ENCODE results near the gene EFHD1. TPM values are rescaled to one million over a fixed set of nuclear protein-coding genes. Genes with fewer than 3 reads are reported as not detected.

Gene EFHD1
- polyA plus RNA-seq, 1 experiment = 76.5 TPM

DNA sequence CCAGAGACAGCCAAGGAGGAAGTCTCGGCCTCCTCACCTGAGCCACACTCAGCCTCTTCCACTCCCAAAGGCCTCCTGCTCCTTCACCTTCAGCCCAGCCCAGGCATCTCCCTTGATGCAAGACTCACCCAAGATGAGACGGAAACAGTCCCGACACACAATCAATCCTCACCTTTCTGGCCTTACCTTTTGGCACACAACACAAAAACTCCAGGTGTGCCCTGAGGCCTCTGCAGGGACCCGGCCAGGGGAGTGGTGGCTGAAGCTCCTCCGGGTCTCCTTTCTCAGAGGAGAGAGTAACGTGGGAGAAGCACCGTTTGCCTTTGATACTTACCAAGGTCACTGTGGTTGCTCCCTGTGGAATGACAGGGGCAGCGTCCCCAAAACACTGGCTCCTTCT, 23.8 kb upstream of the EFHD1 start:
- H3K4me3 ChIP-seq (ENCODE audit: low read depth, low read length) = no peak overlapping the region
- CTCF ChIA-PET = interaction anchor here (1.8 to 3.4 kb wide), 2 partner anchors 58 to 444 kb away, joined by 6 to 34 read pairs; no protein-coding TSS in a partner anchor
- H3K36me3 ChIP-seq (ENCODE audit: control insufficient read depth, insufficient read depth, low read length) = no peaks in the 10 kb centered on the region
- POLR2A ChIA-PET = no interaction called here
- no peaks in the 10 kb centered on the region for H3K27me3 ChIP-seq (ENCODE audit: control insufficient read depth, insufficient read depth, low read length)
- TF ChIP-seq, protein P1, sequence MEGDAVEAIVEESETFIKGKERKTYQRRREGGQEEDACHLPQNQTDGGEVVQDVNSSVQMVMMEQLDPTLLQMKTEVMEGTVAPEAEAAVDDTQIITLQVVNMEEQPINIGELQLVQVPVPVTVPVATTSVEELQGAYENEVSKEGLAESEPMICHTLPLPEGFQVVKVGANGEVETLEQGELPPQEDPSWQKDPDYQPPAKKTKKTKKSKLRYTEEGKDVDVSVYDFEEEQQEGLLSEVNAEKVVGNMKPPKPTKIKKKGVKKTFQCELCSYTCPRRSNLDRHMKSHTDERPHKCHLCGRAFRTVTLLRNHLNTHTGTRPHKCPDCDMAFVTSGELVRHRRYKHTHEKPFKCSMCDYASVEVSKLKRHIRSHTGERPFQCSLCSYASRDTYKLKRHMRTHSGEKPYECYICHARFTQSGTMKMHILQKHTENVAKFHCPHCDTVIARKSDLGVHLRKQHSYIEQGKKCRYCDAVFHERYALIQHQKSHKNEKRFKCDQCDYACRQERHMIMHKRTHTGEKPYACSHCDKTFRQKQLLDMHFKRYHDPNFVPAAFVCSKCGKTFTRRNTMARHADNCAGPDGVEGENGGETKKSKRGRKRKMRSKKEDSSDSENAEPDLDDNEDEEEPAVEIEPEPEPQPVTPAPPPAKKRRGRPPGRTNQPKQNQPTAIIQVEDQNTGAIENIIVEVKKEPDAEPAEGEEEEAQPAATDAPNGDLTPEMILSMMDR (IDR thresholded peaks at IDR 0.05; ENCODE audit: insufficient read depth, low read depth, low read length) = no peak
- DNase-seq (ENCODE audit: low read depth) = no peak

DNA sequence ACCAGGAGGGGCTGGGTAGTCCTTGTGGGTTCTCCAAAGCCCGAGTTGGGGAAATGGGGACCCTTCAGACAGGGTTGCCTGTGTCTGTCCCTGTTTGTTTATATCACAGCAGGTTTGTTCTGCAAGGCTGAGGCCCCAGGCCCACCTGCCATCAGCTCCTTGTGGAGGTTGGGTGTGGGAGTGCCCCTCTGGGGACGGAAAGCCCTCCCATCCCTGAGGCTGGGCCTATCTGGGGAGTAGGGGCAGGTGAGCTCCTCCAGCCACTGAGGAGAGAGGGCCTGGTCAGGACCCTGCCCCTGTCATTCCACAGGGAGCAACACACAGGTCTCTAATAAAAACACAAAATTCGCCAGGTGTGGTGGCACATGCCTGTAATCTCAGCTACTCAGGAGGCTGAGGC, 23.3 kb upstream of the EFHD1 start:
- no peak for DNase-seq (ENCODE audit: low read depth)
- TF ChIP-seq, protein P1 (IDR thresholded peaks at IDR 0.05; ENCODE audit: insufficient read depth, low read depth, low read length) = no peak
- Histone ChIP-seq H3K27me3 (ENCODE audit: control insufficient read depth, insufficient read depth, low read length) (no peaks in the 10 kb centered on the region), H3K36me3 (ENCODE audit: control insufficient read depth, insufficient read depth, low read length) (no peaks in the 10 kb centered on the region), H3K4me3 (ENCODE audit: low read depth, low read length) (no peak overlapping the region)
- POLR2A ChIA-PET = no interaction called here
- CTCF ChIA-PET = interaction anchor here (0.9 to 3.4 kb wide), 5 partner anchors 36 to 444 kb away, joined by 3 to 34 read pairs (median 3); no protein-coding TSS in a partner anchor

DNA sequence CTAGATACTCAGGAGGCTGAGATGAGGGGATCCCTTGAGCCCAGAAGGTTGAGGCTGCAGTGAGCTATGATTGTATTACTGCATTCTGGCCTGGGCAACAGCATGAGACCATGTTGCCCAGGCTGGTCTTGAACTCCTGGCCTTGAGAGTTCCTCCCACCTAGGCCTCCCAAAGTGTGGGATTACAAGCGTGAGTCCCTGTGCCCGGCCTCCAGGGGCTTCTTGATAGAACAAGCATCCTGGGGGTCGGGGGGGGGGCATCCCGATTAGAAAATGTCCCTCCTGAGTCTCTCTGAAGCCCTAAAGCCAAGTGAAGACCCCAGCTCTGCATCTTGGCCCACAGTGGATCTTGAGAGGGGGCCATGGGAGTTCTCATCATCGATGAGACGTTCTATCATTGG, 22.3 kb upstream of the EFHD1 start:
- POLR2A ChIA-PET = no interaction called here

DNA sequence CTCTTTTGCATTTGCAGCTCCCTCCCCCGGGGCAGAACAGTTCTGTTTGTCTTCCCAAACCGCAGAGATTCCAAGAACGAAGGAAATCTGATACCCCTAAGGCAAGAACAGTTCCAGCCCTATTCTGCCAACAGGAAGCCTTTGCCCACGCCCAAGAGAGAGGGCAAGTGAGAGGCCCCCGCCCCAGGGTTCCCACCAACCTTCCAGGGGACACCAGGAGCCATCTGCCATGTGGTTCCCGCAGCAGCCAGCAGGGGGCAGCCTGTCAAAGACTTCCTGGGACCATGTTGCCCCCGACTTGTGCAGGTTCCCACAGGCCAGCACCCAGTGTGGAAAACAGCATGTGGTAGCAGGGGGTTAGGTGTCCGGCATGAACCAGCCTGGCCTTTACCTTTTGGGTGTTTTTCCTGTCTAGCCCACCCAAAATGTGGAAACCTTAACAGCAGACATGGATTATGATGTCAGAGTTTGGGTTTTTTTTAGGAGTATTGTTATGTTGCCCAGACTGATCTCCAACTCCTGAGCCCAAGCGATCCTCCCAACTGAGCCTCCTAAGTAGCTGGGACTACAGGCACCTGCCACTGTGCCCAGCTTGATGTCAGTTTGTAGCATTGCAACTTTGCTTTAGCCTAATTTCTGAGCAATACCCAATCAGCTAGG, 21.7 kb upstream of the EFHD1 start:
- CTCF ChIA-PET = interaction anchor here (0.6 to 3.4 kb wide), 19 partner anchors 9 to 198 kb away, joined by 3 to 34 read pairs (median 3); partner anchors contain the start of gene EFHD1
- no peak overlapping the region for H3K4me3 ChIP-seq (ENCODE audit: low read depth, low read length)

More for the DNA sequence above, 22.3 kb upstream of the EFHD1 start:
- CTCF ChIA-PET = interaction anchor here (0.6 to 3.4 kb wide), 15 partner anchors 10 to 443 kb away, joined by 3 to 34 read pairs (median 4); partner anchors contain the start of gene EFHD1
- no peaks in the 10 kb centered on the region for H3K36me3 ChIP-seq (ENCODE audit: control insufficient read depth, insufficient read depth, low read length)
- no peak for DNase-seq (ENCODE audit: low read depth)
- no peak overlapping the region for H3K4me3 ChIP-seq (ENCODE audit: low read depth, low read length)
- TF ChIP-seq, protein P1 (IDR thresholded peaks at IDR 0.05; ENCODE audit: insufficient read depth, low read depth, low read length) = no peak
- H3K27me3 ChIP-seq (ENCODE audit: control insufficient read depth, insufficient read depth, low read length) = no peaks in the 10 kb centered on the region

DNA sequence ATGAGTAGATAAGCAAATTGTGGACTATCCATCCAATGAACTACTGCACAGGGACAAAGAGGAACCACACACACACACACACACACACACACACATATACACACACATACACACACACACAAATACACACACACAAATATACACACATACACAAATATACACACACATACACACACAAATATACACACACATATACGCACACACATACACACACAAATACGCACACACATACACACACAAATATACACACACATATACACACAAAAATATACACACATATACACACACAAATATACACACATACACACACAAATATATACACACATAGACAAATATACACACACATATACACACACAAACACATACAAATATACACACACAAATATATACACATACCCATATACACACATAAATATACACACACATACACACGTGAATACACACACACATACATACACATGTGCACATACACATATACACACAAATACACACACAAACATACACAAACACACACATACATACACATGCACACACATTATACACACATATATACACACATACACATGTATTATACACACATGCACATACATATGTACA, 19.8 kb upstream of the EFHD1 start:
- H3K36me3 ChIP-seq (ENCODE audit: control insufficient read depth, insufficient read depth, low read length) = no peaks in the 10 kb centered on the region
- H3K27me3 ChIP-seq (ENCODE audit: control insufficient read depth, insufficient read depth, low read length) = no peaks in the 10 kb centered on the region
- TF ChIP-seq, protein P1 (IDR thresholded peaks at IDR 0.05; ENCODE audit: insufficient read depth, low read depth, low read length) = no peak
- ChIA-PET CTCF (interaction anchor here (1.2 to 2.7 kb wide), 2 partner anchors 20 to 236 kb away, joined by 4 to 20 read pairs; partner anchors contain the start of gene EFHD1), POLR2A (no interaction called here)
- no peak overlapping the region for H3K4me3 ChIP-seq (ENCODE audit: low read depth, low read length)
- DNase-seq (ENCODE audit: low read depth) = no peak

More for the DNA sequence above, 21.7 kb upstream of the EFHD1 start:
- Histone ChIP-seq H3K27me3 (ENCODE audit: control insufficient read depth, insufficient read depth, low read length) (no peaks in the 10 kb centered on the region), H3K36me3 (ENCODE audit: control insufficient read depth, insufficient read depth, low read length) (no peaks in the 10 kb centered on the region)
- POLR2A ChIA-PET = no interaction called here
- peak; percentile 58 for DNase-seq (ENCODE audit: low read depth)
- TF ChIP-seq, protein P1 (IDR thresholded peaks at IDR 0.05; ENCODE audit: insufficient read depth, low read depth, low read length) = peak; percentile 91

All from BJ (cell line).